A549 (cell line): ENCODE results near the gene POLQ. TPM values are rescaled to one million over a fixed set of nuclear protein-coding genes. Genes with fewer than 3 reads are reported as not detected.

ENCODE experiments used
- ATAC-seq, 2 experiments: fragments of 200-7000 bp in 1 of 2; fragments of >200 bp in 1 of 2; cut with Nextera tagmentation in 1 of 2; cut with Tn5 transposase in 1 of 2; 3 replicates each; pipeline versions ENCODE4 v1.8.0 to v1.9.1; 2018 to 2020; ENCODE audit warnings: mild to moderate bottlenecking in 1 of 2, moderate library complexity in 1 of 2
- CTCF ChIA-PET: fragments of 300-600 bp; sonication (Branson Sonifier 250); formaldehyde crosslinking; extraction: SDS; loops from one replicate; lab custom pipeline; 2021; ENCODE audit warnings: antibody characterized with exemption, inconsistent platforms; lab: Yijun Ruan, JAX
- POLR2A ChIA-PET: fragments of 350-600 bp; formaldehyde crosslinking; extraction: SDS; loops from one replicate; lab custom pipeline; 2021; ENCODE audit warnings: antibody characterized with exemption, inconsistent platforms; lab: Yijun Ruan, JAX
- DNase-seq, 2 experiments: peaks; one replicate each; pipeline versions ENCODE4 v3.0.0 to v3.0.0-alpha.2; 2011 to 2016; ENCODE audit warnings: low read depth in 1 of 2, low spot score in 1 of 2
- FAIRE-seq: peaks from 2 replicates; lab custom pipeline; 2011; peaks lifted over from hg19 to GRCh38; lab: Jason Lieb, UNC
- H3K27ac ChIP-seq, 2 experiments: fragments of >200 bp; sonication (Bioruptor Twin); formaldehyde crosslinking; 3 replicates each; pipeline ENCODE4 v1.5.1; 2016 to 2017
- H3K4me1 ChIP-seq: fragments of >200 bp; sonication (Bioruptor Twin); formaldehyde crosslinking; 3 replicates; pipeline ENCODE4 v1.6.1; 2016
- H3K4me2 ChIP-seq: fragments of >200 bp; sonication (Bioruptor Twin); formaldehyde crosslinking; 3 replicates; pipeline ENCODE4 v1.6.1; 2016
- H3K4me3 ChIP-seq: fragments of >200 bp; sonication (Bioruptor Twin); formaldehyde crosslinking; 3 replicates; pipeline ENCODE4 v1.5.1; 2016
- H3K9me3 ChIP-seq: fragments of >200 bp; sonication (Bioruptor Twin); formaldehyde crosslinking; 3 replicates; pipeline ENCODE4 v1.6.1; 2016
- BHLHE40 ChIP-seq: IDR thresholded peaks from 2 replicates; pipeline ENCODE4 v1.6.1; 2012; ENCODE audit warnings: low read depth, low read length, inconsistent platforms
- CBX2 ChIP-seq: fragments of 200-600 bp; sonication (generic); IDR thresholded peaks from 2 replicates; pipeline ENCODE4 v1.6.1; 2016; ENCODE audit warnings: low read depth, mild to moderate bottlenecking, borderline replicate concordance
- CBX8 ChIP-seq: fragments of 200-600 bp; sonication (generic); IDR thresholded peaks from 2 replicates; pipeline ENCODE4 v1.6.1; 2016
- CEBPB ChIP-seq, 2 experiments: fragments of >200 bp in 1 of 2; sonication (Bioruptor Twin) in 1 of 2; formaldehyde crosslinking in 1 of 2; IDR thresholded peaks; 2 replicates each; pipeline ENCODE4 v1.6.1; 2012 to 2016
- CHD2 ChIP-seq: fragments of 150-350 bp; IDR thresholded peaks from 2 replicates; pipeline ENCODE4 v1.6.1; 2014; ENCODE audit warnings: low read length; ENCODE audit not compliant: partially characterized antibody
- EHF ChIP-seq: fragments of 250-450 bp; sonication (Bioruptor Pico); IDR thresholded peaks from 2 replicates; pipeline ENCODE4 v1.5.0; 2020; ENCODE audit warnings: mild to moderate bottlenecking
- EP300 ChIP-seq, 2 experiments: fragments of >200 bp; sonication (Bioruptor Twin); formaldehyde crosslinking; IDR thresholded peaks; 2 replicates in 1 of 2; 3 replicates in 1 of 2; pipeline ENCODE4 v1.6.1; 2016 to 2017
- ESRRA ChIP-seq: fragments of 150-350 bp; IDR thresholded peaks from 2 replicates; pipeline ENCODE4 v1.6.1; 2014; ENCODE audit warnings: mild to moderate bottlenecking, low read length, borderline replicate concordance
- FOXS1 ChIP-seq: fragments of 250-450 bp; sonication (Bioruptor Pico); IDR thresholded peaks from 2 replicates; pipeline ENCODE4 v1.5.0; 2020; ENCODE audit warnings: mild to moderate bottlenecking, moderate library complexity
- HDAC2 ChIP-seq: fragments of 200-600 bp; sonication (generic); IDR thresholded peaks from 2 replicates; pipeline ENCODE4 v1.6.1; 2016
- HEYL ChIP-seq: fragments of 250-450 bp; sonication (Bioruptor Pico); IDR thresholded peaks from 2 replicates; pipeline ENCODE4 v1.8.0; 2021; ENCODE audit warnings: mild to moderate bottlenecking, moderate library complexity
- HOXB13 ChIP-seq: fragments of 250-450 bp; sonication (Bioruptor Pico); IDR thresholded peaks from 2 replicates; pipeline ENCODE4 v1.5.0; 2020; ENCODE audit warnings: low read depth, mild to moderate bottlenecking, moderate library complexity
- HOXB5 ChIP-seq: fragments of 250-450 bp; sonication (Bioruptor Pico); IDR thresholded peaks from 2 replicates; pipeline ENCODE4 v1.5.0; 2020; ENCODE audit warnings: mild to moderate bottlenecking, moderate library complexity
- JUNB ChIP-seq: fragments of >200 bp; sonication (Bioruptor Twin); formaldehyde crosslinking; IDR thresholded peaks from 2 replicates; pipeline ENCODE4 v1.6.1; 2016
- KDM1A ChIP-seq: fragments of 200-600 bp; sonication (generic); IDR thresholded peaks from 2 replicates; pipeline ENCODE4 v1.6.1; 2016; ENCODE audit warnings: low read depth, mild to moderate bottlenecking
- KDM5A ChIP-seq: fragments of 200-600 bp; sonication (generic); IDR thresholded peaks from 2 replicates; pipeline ENCODE4 v1.6.1; 2016; ENCODE audit warnings: antibody characterized with exemption, mild to moderate bottlenecking
- MAZ ChIP-seq: fragments of 150-350 bp; IDR thresholded peaks from 2 replicates; pipeline ENCODE4 v1.6.1; 2014; ENCODE audit warnings: antibody characterized with exemption, low read depth, low read length, borderline replicate concordance
- MYC ChIP-seq: IDR thresholded peaks from 2 replicates; pipeline ENCODE4 v1.6.1; 2012; ENCODE audit warnings: mild to moderate bottlenecking, inconsistent platforms, low read length, improper control_type of control experiment, borderline replicate concordance
- NFE2L2 ChIP-seq: fragments of 150-350 bp; conservative IDR thresholded peaks from 2 replicates; pipeline ENCODE4 v1.6.1; 2014; ENCODE audit warnings: low read length
- NPAS2 ChIP-seq: fragments of 250-450 bp; sonication (Bioruptor Pico); IDR thresholded peaks from 2 replicates; pipeline ENCODE4 v1.8.0; 2022; ENCODE audit warnings: mild to moderate bottlenecking, moderate library complexity, borderline replicate concordance
- POLR2A ChIP-seq: IDR thresholded peaks from 2 replicates; pipeline ENCODE4 v1.6.1; 2012; ENCODE audit warnings: mild to moderate bottlenecking, low read length
- RAD21 ChIP-seq, 2 experiments: fragments of >200 bp in 1 of 2; sonication (Bioruptor Twin) in 1 of 2; formaldehyde crosslinking in 1 of 2; IDR thresholded peaks in 1 of 2; conservative IDR thresholded peaks in 1 of 2; 2 replicates in 1 of 2; 3 replicates in 1 of 2; pipeline ENCODE4 v1.6.1; 2012 to 2018; ENCODE audit warnings: inconsistent platforms in 1 of 2
- RARB ChIP-seq: fragments of 250-450 bp; sonication (Bioruptor Pico); IDR thresholded peaks from 2 replicates; pipeline ENCODE4 v1.8.0; 2021; ENCODE audit warnings: mild to moderate bottlenecking, moderate library complexity
- RCOR1 ChIP-seq: fragments of 150-350 bp; IDR thresholded peaks from 2 replicates; pipeline ENCODE4 v1.6.1; 2014; ENCODE audit warnings: antibody characterized with exemption, low read length, low read depth
- RNF2 ChIP-seq: fragments of 200-600 bp; sonication (generic); IDR thresholded peaks from 2 replicates; pipeline ENCODE4 v1.6.1; 2016; ENCODE audit warnings: low read depth, mild to moderate bottlenecking, antibody characterized with exemption, moderate library complexity, borderline replicate concordance
- SREBF2 ChIP-seq: fragments of 450-650 bp; IDR thresholded peaks from 2 replicates; pipeline ENCODE4 v1.6.1; 2014; ENCODE audit warnings: mild to moderate bottlenecking, moderate library complexity
- USF2 ChIP-seq: fragments of 450-650 bp; IDR thresholded peaks from 2 replicates; pipeline ENCODE4 v1.6.1; 2014; ENCODE audit warnings: antibody characterized with exemption
- ZC3H11A ChIP-seq: fragments of 450-650 bp; IDR thresholded peaks from 2 replicates; pipeline ENCODE4 v1.6.1; 2014; ENCODE audit warnings: antibody characterized with exemption, mild to moderate bottlenecking
- ZSCAN20 ChIP-seq: fragments of 250-450 bp; sonication (Bioruptor Pico); IDR thresholded peaks from 2 replicates; pipeline ENCODE4 v1.8.0; 2022; ENCODE audit warnings: mild to moderate bottlenecking, moderate library complexity
- WGBS: methylation state at CpG from one replicate; pipeline ENCODE4 v1.1.6; 2017; ENCODE audit errors: missing lambda C conversion rate; 5-methylcytosine and 5-hydroxymethylcytosine counted together
- polyA plus RNA-seq, 4 experiments: library from polyadenylated mRNA; depleted of rRNA in 3 of 4; stranded (reverse); fragments of >200 nt; fragmentation: RNase III in 1 of 4; extraction: RNeasy Plus Mini Kit Qiagen cat#74134 plus additional on column Dnase treatment in 1 of 4; gene quantifications; 2 replicates in 3 of 4; 3 replicates in 1 of 4; pipeline ENCODE4 v1.2.3, GENCODE V29; 2011 to 2017
- TF ChIP-seq, protein P1 (sequence below): fragments of >200 bp; sonication (Bioruptor Twin); formaldehyde crosslinking; IDR thresholded peaks from 2 replicates; pipeline ENCODE4 v1.6.1; 2016
- TF ChIP-seq, protein P2 (sequence below): fragments of >200 bp; sonication (Bioruptor Twin); formaldehyde crosslinking; IDR thresholded peaks from 3 replicates; pipeline ENCODE4 v1.6.1; 2016

POLQ gene
- polyA plus RNA-seq, 2 of the 4 experiments (the other 2 are of a cell fraction) = 9.9 to 12.4 TPM

- no peak for TF ChIP-seq POLR2A
- TF ChIP-seq HOXB13 (CRISPR knock-in tag) = no peak
- no peak for TF ChIP-seq EP300 (IDR thresholded peaks at IDR 0.05)
- no peak for TF ChIP-seq RAD21 (conservative IDR thresholded peaks at IDR 0.05 in 1 of 2, IDR thresholded peaks at IDR 0.05 in 1 of 2)
- no peak for TF ChIP-seq ESRRA
- TF ChIP-seq NFE2L2 = no peak
- TF ChIP-seq NPAS2 (CRISPR knock-in tag) = no peak
- no peak for TF ChIP-seq CBX2
- no peak for TF ChIP-seq EHF (CRISPR knock-in tag)
- TF ChIP-seq CEBPB (IDR thresholded peaks at IDR 0.05) = no peak
- TF ChIP-seq CBX8 = no peak
- no peak for TF ChIP-seq HDAC2
- TF ChIP-seq KDM1A = no peak
- TF ChIP-seq KDM5A = no peak
- TF ChIP-seq, protein P1, sequence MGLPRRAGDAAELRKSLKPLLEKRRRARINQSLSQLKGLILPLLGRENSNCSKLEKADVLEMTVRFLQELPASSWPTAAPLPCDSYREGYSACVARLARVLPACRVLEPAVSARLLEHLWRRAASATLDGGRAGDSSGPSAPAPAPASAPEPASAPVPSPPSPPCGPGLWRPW = no peak
- TF ChIP-seq RCOR1 = no peak
- TF ChIP-seq JUNB = no peak
- TF ChIP-seq FOXS1 (CRISPR knock-in tag) = no peak
- Histone ChIP-seq H3K9me3 (no peaks in the 10 kb centered on the region), H3K27ac (no peak overlapping the region), H3K4me2 (no peak overlapping the region), H3K4me1 (peaks cover 6% of the 10 kb centered on the region; the same call in 1 of the 3 replicates), H3K4me3 (no peak overlapping the region)
- DNase-seq (no peak), FAIRE-seq (no peak), ATAC-seq (no peak)
- POLR2A ChIA-PET = no interaction called here
- CTCF ChIA-PET = no interaction called here
Observed at GRCh38 chr3:121505256-121505655, 40.5 kb downstream of the POLQ start.

DNA sequence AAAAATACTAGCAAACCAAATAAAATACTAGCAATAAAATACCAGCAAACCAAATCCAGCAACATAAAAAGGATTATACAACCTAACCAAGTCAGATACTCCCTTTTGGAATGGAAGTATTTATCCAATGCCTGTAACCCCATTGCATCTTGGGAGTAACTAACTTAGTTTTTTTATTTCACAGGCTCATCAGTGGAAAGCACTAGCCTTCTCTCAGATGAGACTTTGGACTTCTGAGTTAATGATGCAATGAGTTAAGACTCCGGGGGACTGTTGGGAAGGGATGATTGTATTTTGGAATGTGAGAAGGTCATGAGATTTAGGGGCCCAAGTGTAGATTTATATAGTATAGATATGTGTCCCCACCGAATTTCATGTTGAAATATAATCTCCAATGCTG lies 41.2 kb downstream of the POLQ start:
- whole genome bisulfite sequencing = 66% methylated on average over 2 of the region's 2 CpGs
- Histone ChIP-seq H3K9me3 (no peaks in the 10 kb centered on the region), H3K4me3 (no peak overlapping the region), H3K4me1 (peaks cover 6% of the 10 kb centered on the region; the same call in 1 of the 3 replicates), H3K4me2 (no peak overlapping the region), H3K27ac (no peak overlapping the region)
- CTCF ChIA-PET = no interaction called here
- no peak for TF ChIP-seq HOXB5
- FAIRE-seq (no peak), DNase-seq (no peak), ATAC-seq (no peak)
- POLR2A ChIA-PET = no interaction called here

DNA sequence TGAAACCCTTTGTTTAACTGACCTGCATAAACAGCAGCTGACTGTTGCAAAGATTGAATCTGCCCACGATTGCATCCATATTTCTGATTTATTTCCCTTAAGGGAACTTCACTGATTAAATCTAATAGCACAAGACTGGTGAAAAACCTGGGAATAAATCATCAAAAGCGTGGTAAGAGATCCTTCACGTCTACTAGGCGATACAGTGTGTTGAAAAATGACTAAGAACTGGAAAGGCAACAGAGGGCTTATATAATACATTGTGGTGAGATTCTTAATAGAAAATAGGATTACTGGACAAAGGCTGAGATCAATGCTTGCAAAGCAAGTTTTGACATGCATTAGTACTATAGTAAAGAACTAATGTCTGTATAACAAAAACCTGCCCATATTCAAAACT lies 49.0 kb downstream of the POLQ start:
- Histone ChIP-seq H3K9me3 (no peaks in the 10 kb centered on the region), H3K4me2 (no peak overlapping the region), H3K27ac (no peak overlapping the region), H3K4me3 (no peak overlapping the region), H3K4me1 (no peaks in the 10 kb centered on the region)
- FAIRE-seq (no peak), DNase-seq (no peak), ATAC-seq (no peak)
- POLR2A ChIA-PET = no interaction called here
- 91% methylated on average over 4 of the region's 4 CpGs for WGBS
- CTCF ChIA-PET = no interaction called here
- TF ChIP-seq MYC = no peak
- TF ChIP-seq SREBF2 = no peak
- TF ChIP-seq HOXB5 = no peak
- no peak for TF ChIP-seq HDAC2
- no peak for TF ChIP-seq RARB (CRISPR knock-in tag)
- TF ChIP-seq USF2 = no peak
- TF ChIP-seq CEBPB (IDR thresholded peaks at IDR 0.05) = no peak
- TF ChIP-seq BHLHE40 = no peak
- TF ChIP-seq HEYL = no peak
- TF ChIP-seq CHD2 = no peak
- TF ChIP-seq MAZ = no peak
- TF ChIP-seq CBX8 = no peak
- no peak for TF ChIP-seq ZSCAN20
- no peak for TF ChIP-seq ZC3H11A
- TF ChIP-seq RNF2 = no peak
- TF ChIP-seq, protein P2, sequence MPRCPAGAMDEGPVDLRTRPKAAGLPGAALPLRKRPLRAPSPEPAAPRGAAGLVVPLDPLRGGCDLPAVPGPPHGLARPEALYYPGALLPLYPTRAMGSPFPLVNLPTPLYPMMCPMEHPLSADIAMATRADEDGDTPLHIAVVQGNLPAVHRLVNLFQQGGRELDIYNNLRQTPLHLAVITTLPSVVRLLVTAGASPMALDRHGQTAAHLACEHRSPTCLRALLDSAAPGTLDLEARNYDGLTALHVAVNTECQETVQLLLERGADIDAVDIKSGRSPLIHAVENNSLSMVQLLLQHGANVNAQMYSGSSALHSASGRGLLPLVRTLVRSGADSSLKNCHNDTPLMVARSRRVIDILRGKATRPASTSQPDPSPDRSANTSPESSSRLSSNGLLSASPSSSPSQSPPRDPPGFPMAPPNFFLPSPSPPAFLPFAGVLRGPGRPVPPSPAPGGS = no peak
